Body of pancreas (tissue), 4 donors: Measurements from ENCODE around the gene ARID3A. TPM values are rescaled to one million over a fixed set of nuclear protein-coding genes. Genes with fewer than 3 reads are reported as not detected.

Source experiments
- ATAC-seq: fragments of 150-250 bp; one replicate; pipeline ENCODE4 v1.9.1; 2016
- DNase-seq, 4 donors: peaks; one replicate each; pipeline ENCODE4 v3.0.0-alpha.2; 2019
- H3K27ac ChIP-seq, 4 donors: fragments of 200-600 bp; sonication (generic); 1 replicate in 3 of 4; 2 replicates in 1 of 4; pipeline versions ENCODE4 v1.5.1 to v1.6.1; 2016 to 2019; ENCODE audit warnings: mild to moderate bottlenecking in 1 of 4, mixed read lengths in 1 of 4, moderate library complexity in 1 of 4
- H3K27me3 ChIP-seq, 2 donors: fragments of 200-600 bp; sonication (generic); one replicate each; pipeline ENCODE4 v1.6.0; 2016; ENCODE audit warnings: mild to moderate bottlenecking in 1 of 2
- H3K36me3 ChIP-seq, 2 donors: fragments of 200-600 bp; sonication (generic); replicated peaks in 1 of 2; 2 replicates each; pipeline ENCODE4 v1.5.1; 2016; ENCODE audit warnings: low read depth in 2 of 2; ENCODE audit not compliant: insufficient read depth in 1 of 2
- H3K4me1 ChIP-seq: fragments of 200-600 bp; sonication (generic); one replicate; pipeline ENCODE4 v1.6.0; 2016
- H3K4me3 ChIP-seq, 2 donors: fragments of 200-600 bp; sonication (generic); 1 replicate in 1 of 2; 2 replicates in 1 of 2; pipeline ENCODE4 v1.5.1; 2016 to 2019
- H3K9me3 ChIP-seq, 3 donors: fragments of 200-600 bp; sonication (generic); 1 replicate in 2 of 3; 2 replicates in 1 of 3; pipeline ENCODE4 v1.5.1; 2016
- POLR2A ChIP-seq, 3 donors: fragments of 450-650 bp; IDR thresholded peaks; one replicate each; pipeline ENCODE4 v1.6.1; 2016; ENCODE audit warnings: antibody characterized with exemption in 3 of 3, mild to moderate bottlenecking in 2 of 3
- WGBS, 2 donors: methylation state at CpG; one replicate each; pipeline ENCODE4 v1.1.5; 2017; 5-methylcytosine and 5-hydroxymethylcytosine counted together
- intact Hi-C: fragments of 100-400 bp; cut with DNase I; formaldehyde crosslinking; loops from one replicate; pipeline ENCODE4 v1.15.1; 2023
- total RNA-seq, 2 donors: library from RNA; depleted of rRNA; stranded (reverse); fragments of >200 nt; gene quantifications; one replicate each; pipeline ENCODE4 v1.1.0, GENCODE V29; 2016
- TF ChIP-seq, protein P1 (sequence below), 7 experiments: fragments of 450-650 bp in 4 of 7; fragments of 200-600 bp in 3 of 7; sonication (generic) in 3 of 7; IDR thresholded peaks; one replicate each; pipeline ENCODE4 v1.5.1; 2016 to 2019; ENCODE audit warnings: antibody characterized with exemption in 7 of 7

The ARID3A gene
- total RNA-seq, 2 donors from 2014 or later = 3.1 to 5.9 TPM

DNA sequence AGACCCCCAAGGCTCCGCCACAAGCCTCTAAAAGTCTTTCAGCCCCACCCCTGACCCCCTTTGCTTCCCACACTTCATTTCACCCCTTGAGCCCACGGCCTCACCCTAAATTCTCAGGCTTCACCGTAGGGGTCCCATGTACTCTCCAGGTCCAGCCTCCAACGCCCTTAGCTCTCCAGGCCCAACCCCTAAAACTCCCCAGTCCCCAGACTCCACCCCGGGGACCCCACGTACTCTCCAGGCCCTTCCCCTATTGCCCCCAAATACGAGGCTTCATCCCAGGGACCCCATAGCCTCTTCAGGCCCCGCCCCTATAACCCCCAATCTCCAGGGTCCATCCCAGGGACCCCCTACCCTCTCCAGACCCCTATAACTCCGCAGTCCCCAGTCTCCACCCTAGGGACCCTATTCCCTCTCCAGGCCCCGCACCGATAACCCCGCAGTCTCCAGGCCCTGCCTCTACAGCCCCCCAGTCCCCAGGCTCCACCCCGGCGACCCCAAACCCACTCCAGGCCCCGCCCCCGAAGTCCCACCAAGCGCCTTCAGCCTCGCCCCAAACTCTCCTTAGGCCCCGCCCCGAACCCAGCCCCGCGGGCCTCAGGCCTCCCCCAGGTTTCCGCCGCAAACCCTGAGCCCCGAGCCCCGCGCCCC lies 33.5 kb upstream of the ARID3A start:
- ATAC-seq (no peak), DNase-seq (peak in 1 of 4 donors; percentile 43)
- intact Hi-C loops = no loop called here
- Histone ChIP-seq H3K27me3 (no peaks in the 10 kb centered on the region), H3K36me3 (peaks cover 0 to 4% of the 10 kb centered on the region in 2 donors), H3K4me1 (peaks cover 13% of the 10 kb centered on the region), H3K27ac (peak overlapping the region; percentile 88 to 98 (median 96)), H3K9me3 (no peaks in the 10 kb centered on the region), H3K4me3 (peak overlapping the region; percentile 67 to 81)
- 2 to 3% methylated on average over 18 to 23 of the region's 27 CpGs for whole genome bisulfite sequencing, 2 donors
- TF ChIP-seq POLR2A (IDR thresholded peaks at IDR 0.05) = no peak
- TF ChIP-seq, protein P1, sequence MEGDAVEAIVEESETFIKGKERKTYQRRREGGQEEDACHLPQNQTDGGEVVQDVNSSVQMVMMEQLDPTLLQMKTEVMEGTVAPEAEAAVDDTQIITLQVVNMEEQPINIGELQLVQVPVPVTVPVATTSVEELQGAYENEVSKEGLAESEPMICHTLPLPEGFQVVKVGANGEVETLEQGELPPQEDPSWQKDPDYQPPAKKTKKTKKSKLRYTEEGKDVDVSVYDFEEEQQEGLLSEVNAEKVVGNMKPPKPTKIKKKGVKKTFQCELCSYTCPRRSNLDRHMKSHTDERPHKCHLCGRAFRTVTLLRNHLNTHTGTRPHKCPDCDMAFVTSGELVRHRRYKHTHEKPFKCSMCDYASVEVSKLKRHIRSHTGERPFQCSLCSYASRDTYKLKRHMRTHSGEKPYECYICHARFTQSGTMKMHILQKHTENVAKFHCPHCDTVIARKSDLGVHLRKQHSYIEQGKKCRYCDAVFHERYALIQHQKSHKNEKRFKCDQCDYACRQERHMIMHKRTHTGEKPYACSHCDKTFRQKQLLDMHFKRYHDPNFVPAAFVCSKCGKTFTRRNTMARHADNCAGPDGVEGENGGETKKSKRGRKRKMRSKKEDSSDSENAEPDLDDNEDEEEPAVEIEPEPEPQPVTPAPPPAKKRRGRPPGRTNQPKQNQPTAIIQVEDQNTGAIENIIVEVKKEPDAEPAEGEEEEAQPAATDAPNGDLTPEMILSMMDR (IDR thresholded peaks at IDR 0.05) = no peak

DNA sequence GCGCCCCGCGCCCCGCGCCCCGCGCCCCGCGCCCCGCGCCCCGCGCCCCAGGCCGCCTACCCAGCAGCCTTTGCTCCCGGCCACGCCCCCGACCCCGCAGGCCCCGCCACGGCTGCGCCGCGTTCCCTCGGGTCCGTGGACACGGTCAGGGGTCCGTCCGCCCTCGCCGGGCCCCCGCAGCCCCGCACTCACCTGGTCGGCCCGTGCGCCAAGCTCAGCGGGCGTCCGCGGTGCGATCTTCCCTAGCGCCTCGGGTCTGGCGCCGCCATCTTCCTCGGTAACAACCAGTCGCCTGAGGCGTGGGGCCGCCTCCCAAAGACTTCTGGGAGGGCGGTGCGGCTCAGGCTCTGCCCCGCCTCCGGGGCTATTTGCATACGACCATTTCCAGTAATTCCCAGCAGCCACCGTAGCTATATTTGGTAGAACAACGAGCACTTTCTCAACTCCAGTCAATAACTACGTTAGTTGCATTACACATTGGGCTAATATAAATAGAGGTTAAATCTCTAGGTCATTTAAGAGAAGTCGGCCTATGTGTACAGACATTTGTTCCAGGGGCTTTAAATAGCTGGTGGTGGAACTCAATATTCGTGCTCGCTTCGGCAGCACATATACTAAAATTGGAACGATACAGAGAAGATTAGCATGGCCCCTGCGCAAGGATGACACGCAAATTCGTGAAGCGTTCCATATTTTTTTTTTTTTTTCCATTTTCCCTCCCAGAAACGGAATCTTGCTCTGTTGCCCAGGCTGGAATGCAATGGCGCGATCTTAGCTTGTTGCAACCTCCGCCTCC lies 32.7 kb upstream of the ARID3A start, which contains the start of the genes MED16 and RNU6-9:
Gene MED16 (minus strand): TSS at position 294 of the 796 bp plus-strand sequence. CDS start 2,056 bp downstream, outside the sequence.
Gene RNU6-9 (plus strand): TSS at position 591 of the 796 bp plus-strand sequence.
- Histone ChIP-seq H3K9me3 (no peaks in the 10 kb centered on the region), H3K36me3 (peaks cover 0 to 4% of the 10 kb centered on the region in 2 donors), H3K4me1 (peaks cover 13% of the 10 kb centered on the region), H3K27me3 (no peaks in the 10 kb centered on the region), H3K27ac (peak within 1 kb of the TSS; percentile 88 to 98 (median 96)), H3K4me3 (peak within 1 kb of the TSS; percentile 67 to 81)
- intact Hi-C loops = no loop called here
- TF ChIP-seq, protein P1 (IDR thresholded peaks at IDR 0.05) = peak in 1 of 7 experiments; percentile 3
- TF ChIP-seq POLR2A (IDR thresholded peaks at IDR 0.05) = peak; percentile 62 to 70 (median 69)
- WGBS, 2 donors = 1 to 2% methylated on average over 22 to 55 of the region's 69 CpGs
- peak; percentile 93 to 96 (median 96) for DNase-seq
- ATAC-seq = peak; percentile 95

DNA sequence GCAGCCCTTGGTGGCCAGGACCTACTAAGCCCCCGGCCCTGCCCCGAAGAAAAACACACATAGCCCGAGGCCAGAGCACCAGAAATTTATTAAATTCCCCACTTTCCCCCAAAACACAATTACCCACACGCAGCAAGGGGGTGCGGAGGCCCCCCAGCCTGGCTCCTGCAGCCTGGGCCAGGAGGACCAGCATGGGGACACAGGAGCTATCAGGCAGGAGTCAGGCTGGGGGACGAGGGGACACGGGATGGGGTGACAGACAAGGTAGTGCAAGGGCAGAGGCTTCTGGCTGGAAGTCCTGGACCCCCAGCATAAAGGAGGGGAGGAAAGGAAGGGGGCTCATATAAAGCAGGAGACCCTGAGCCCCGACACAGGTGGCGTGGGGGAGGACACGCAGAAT lies 29.4 kb upstream of the ARID3A start:
- intact Hi-C loops = no loop called here
- 97 to 98% methylated on average over 10 of the region's 10 CpGs for WGBS, 2 donors
- ATAC-seq (no peak), DNase-seq (no peak)
- no peaks in the 10 kb centered on the region for H3K27me3 ChIP-seq
- no peaks in the 10 kb centered on the region for H3K9me3 ChIP-seq
- peaks cover 0 to 4% of the 10 kb centered on the region in 2 donors for H3K36me3 ChIP-seq
- peaks cover 5% of the 10 kb centered on the region for H3K4me1 ChIP-seq
- H3K4me3 ChIP-seq = no peak overlapping the region
- TF ChIP-seq POLR2A (IDR thresholded peaks at IDR 0.05) = no peak
- TF ChIP-seq, protein P1 (IDR thresholded peaks at IDR 0.05) = no peak
- H3K27ac ChIP-seq = no peak overlapping the region

DNA sequence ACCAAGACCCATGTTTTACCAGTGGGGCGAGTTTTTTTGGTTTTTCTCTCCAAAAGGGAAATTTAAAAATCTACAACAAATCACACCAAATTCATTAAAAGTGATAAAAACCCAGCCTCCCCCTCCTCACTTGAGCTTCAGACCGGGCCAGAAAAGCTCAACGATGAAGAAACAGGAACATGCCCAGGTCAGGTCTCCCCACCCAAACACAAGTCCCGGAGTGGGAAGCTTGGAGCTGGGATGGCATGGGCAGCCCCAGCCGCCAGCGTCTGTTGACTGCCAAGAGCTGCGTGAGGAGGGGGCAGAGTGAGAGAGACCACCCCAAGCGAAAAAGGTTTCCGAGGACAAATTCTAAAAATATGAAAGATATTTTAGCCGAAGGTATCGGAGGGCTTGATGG lies 28.8 kb upstream of the ARID3A start:
- no peaks in the 10 kb centered on the region for H3K27me3 ChIP-seq
- peaks cover 4% of the 10 kb centered on the region for H3K4me1 ChIP-seq
- 87 to 95% methylated on average over 11 of the region's 11 CpGs for WGBS, 2 donors
- H3K4me3 ChIP-seq = no peak overlapping the region
- ATAC-seq = no peak
- intact Hi-C loops = no loop called here
- TF ChIP-seq POLR2A (IDR thresholded peaks at IDR 0.05) = no peak
- TF ChIP-seq, protein P1 (IDR thresholded peaks at IDR 0.05) = no peak
- peaks cover 0 to 4% of the 10 kb centered on the region in 2 donors for H3K36me3 ChIP-seq
- H3K27ac ChIP-seq = no peak overlapping the region
- H3K9me3 ChIP-seq = no peaks in the 10 kb centered on the region
- DNase-seq = no peak
